DMS79 (cell line): Measurements from ENCODE around the gene MAPK8IP2.

Experiments
- DNase-seq: peaks from one replicate; lab custom pipeline; 2025; lab: John Stamatoyannopoulos, UW

Gene MAPK8IP2

DNA sequence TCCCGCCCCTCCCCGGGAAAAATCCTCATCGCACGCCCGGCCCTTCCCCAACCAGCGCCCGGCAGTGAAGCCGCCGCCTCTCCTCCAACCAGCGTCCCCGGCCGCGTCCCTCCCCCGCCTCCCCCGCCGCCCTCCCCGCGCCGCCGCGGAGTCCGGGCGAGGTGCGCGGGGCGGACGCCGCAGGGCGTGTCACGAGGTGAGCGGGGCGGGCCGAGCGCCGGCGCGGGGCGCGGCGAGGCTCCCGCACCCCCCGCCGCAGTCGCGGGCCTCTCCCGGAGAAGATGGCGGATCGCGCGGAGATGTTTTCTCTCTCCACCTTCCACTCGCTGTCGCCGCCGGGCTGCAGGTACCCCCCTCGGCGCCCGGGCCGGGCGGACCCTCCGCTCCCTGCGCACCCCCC is at the start of gene MAPK8IP2:
TSS of gene MAPK8IP2 (plus strand) at position 256 of the 400 bp plus-strand sequence. CDS start at position 282, 26 bp downstream.
- no peak for DNase-seq

DNA sequence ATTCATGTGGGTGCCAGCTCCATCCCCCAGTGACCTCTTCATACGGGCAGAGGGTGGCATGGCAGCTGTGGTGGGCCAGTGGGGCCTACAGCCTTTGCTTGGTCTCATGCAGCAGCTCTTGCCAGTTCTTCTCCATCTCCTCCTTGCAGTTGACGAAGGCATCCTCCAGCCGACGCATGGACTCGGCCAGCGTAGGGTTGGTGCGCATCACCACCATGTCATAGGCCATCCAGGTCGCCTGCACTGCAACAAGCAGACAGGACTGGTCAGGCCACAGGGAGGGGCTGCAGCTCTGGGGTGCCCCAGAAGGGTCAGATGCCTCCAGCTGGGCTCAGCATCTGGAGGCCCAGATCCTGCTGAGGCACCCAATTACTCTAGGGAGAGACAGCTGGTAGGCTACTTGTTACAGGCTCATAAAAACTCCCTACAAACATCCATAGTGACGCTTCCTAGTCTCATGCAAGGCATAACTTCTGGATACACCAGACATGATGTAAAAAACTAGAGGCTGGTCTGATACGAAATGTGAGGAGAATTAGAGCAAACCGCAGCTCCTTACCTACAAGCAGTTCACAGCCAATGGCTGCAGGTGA is 49.3 kb upstream of the MAPK8IP2 start:
- no peak for DNase-seq

DNA sequence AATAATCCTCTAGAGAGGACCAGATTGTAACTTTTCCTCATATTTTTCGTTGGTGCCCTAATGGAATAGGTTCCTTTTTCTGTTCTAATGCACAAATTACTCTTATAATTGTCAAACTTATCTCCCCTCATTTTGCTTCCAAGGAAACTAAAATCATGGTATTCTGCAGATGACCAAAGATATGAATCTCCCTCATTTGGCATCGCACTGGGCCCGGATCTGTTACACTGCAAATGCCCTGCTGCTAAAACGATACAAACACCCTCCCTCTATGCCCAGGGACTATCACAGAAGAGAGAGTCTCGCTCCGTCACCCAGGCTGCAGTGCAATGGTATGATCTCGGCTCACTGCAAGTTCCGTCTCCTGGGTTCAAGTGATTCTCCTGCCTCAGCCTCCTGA is 47.3 kb upstream of the MAPK8IP2 start:
- no peak for DNase-seq

DNA sequence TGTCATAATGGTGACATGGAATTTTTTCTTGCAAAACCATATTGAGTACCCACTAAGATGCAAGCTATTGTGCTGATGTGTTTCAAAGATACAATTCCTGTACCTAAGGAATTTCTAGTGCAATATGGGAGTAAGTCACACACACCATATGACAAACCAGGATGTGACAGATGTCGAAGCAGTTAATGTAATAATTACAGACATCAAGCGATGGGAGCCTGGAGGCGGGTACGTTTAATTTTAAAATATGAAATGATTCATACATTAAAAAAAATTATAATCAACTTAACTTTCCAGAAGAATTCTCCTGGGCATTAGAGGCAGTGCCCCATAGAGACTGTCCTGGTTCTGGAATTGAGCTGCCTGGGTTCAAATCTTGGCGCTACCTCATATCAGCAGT is 43.9 kb upstream of the MAPK8IP2 start:
- DNase-seq: no peak

DNA sequence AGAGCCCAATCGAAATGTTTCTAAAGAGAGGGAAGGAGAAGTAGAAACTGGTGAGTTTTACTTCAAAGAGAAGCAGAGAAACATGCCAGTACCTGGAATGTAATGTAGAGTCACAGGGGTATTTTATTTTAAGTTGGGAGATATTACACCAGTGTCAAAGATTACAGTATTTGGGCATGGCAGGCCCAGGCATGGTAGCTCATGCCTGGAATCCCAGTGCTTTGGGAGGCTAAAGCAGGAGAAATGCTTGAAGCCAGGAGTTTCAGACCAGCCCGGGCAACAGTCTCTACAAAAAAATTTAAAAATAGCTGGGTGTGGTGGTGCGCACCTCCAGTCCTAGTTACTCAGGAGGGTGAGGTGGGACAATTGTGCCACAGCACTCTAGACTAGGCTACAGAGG is 40.6 kb upstream of the MAPK8IP2 start:
- DNase-seq: no peak

DNA sequence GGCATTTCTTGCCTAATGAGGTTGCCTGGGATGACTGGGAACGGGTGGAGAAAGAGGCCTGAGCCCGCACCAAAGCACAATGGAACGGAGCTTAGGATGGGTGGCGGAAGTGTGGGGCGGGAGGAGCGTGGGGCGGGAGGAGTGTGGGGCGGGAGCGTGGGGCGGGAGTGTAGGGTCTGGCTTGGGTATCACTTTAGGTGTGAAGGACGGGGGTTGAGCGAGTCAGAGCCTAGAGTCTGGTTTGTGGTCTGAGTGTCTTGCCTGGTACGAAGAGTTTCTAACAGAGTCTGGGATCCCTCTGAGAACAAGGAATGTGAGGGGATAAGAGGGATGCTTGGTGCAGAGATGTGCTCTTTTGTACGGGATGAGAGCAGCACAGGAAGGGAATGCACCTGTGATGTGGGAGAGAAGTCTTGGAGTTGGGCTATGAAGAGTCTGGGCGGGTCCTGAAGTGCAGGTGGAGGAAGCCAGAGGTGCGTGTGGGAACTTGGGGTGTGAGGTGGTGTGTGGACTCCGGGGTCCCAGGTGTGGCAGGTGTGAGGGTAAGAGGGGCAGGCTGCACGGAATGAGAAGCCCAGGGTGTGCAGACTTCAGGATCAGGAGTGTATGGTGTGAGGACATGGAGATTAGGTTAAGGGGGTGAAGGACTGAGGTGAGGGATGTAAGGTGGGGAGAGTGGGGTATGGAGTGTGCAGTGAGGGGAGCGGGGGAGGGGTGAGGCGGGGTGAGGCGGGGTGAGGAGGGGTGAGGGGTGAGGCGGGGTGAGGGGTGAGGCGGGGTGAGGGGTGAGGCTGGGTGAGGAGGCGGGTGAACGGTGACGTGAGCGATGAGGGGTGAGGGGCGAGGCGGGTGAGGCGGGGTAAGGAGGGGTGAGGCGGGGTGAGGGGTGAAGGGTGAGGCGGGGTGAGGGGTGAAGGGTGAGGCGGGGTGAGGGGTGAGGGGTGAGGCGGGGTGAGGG is 38.9 kb upstream of the MAPK8IP2 start:
- no peak for DNase-seq

DNA sequence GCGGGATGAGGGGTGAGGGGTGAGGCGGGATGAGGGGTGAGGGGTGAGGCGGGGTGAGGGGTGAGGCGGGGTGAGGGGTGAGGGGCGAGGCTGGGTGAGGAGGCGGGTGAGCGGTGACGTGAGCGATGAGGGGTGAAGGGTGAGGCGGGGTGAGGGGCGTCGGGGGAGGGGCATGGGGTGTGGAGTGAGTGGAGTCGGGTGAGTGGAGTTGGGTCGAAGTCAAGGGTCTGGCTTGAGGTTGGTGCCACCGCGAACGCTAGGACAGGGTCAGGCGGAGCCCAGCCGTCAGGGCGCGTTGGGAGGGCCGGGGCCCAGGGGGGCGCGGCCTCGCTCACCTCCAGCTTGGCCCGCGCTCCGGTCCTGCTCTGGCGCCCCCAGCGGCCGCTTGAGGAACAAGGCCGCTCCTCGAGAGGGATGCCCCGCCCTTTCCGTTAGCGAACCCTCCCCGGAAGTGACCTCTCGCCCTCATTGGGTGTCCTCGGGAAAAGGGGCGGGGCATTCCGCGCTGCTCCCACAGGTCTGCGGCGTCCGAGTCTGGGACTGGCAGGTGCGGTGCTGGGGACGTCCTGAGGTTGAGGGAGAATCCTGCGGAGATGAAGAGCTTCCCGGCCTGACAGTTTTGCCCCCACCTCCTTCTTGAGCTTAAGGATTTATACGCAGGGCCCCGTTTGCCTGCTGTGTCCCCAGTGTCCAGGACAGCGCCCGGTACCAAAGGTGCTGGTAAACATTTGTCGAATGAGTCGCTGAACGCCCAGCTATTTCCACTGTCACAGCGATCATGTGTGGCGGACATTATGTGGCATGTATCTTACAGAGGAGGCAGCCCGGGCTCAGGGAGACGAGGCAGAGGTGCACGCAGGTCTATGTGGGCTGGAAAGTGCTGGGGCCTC is 37.8 kb upstream of the MAPK8IP2 start, which contains the start of gene SYCE3:
TSS of gene SYCE3 (minus strand) at position 397 of the 890 bp plus-strand sequence. CDS start 6,514 bp downstream, outside the sequence.
- peak; percentile 63 for DNase-seq

DNA sequence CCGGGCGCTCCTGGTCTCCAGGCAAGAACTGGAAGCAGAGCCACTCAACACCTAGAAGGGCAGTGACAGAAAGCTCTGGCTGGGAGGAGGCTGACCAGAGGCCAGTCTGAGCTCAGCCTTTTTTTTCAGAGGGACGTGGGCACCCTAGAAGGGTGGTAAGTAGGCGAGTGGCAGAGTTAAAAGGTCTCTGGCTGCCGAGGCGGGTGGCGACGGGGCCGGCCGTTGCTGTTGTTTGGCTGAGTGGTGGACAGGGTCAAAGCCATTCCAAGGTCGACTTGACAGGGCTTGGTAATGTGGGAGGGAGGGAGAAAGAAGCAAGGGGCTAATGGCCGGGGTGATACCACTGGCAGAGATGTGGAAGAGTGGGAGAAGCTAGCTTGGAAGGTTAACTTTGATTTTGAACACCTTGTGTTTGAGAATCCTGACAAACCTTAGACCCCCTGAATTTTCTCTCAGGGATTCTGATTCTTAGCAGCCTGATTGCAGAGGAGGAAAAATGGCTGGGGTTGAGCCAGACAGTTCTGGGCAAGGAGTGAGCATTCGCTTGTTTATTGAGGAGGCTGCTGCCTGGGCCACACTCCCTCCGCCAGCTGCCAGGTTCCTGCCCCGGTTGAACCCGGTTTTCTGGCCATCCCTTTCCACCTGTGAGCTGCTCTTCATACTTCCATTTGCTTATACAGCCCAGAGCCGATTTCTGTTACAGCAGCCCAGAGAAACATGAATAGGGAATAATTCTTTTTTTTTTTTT is 37.0 kb upstream of the MAPK8IP2 start:
- DNase-seq: no peak

DNA sequence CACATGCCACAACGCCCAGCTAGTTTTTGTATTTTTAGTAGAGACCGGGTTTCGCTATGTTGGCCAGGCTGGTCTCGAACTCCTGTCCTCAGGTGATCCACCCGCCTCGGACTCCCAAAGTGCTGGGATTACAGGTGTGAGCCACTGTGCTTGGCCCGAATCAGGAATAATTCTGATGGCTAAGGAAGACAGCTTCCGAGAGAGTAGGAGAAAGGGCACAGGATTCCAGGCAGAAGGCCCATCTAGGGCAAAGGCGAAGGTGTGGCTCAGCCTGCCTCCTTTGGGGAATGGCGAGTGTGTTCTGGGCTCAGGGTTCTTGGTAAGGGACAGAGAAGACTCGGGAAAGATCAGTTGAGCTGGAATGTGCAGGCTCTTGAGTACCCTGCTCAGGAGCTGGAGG is 36.3 kb upstream of the MAPK8IP2 start:
- no peak for DNase-seq

DNA sequence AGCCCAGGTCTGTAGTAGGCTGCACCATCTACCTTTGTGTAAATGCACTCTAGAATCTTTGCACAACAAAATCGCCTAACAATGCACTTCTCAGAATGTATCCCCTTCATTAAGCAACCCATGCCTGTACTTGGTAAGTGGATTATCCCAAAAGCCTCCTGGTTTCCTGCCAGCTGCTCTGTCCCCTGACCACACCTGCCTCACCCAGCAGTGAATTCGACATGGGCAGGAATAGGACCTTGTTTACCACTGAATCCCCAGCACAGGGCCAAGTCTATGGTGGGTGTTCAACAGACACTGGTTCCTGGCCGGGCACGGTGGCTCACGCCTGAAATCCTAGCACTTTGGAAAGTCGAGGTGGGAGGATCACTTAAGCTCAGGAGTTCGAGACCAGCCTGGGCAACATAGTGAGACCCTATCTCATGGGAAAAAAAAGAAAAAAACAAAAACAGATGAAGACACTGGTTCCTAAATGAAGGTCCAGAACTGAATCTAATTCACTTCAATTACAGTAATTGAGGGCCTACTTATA is 32.8 kb upstream of the MAPK8IP2 start:
- DNase-seq: no peak

DNA sequence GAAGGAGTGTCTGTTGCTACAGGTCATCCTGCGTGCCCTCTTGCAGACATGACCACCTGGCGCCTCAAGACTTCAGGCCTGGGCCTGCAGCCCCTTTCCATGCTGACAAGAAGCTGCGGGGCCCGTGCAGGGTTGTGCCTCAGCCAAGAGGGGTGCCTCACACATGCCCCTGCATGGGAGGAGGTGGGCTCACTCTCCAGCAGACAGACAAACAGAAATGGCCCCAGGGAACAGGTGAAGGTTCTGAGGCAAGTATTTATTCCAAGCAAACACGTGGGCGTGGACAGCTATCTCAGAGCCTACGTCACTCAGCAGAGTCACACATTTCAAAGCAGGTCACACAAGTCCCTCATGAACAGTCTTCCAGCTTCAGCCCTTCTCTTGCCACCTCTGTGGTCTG is 32.0 kb upstream of the MAPK8IP2 start:
- no peak for DNase-seq

DNA sequence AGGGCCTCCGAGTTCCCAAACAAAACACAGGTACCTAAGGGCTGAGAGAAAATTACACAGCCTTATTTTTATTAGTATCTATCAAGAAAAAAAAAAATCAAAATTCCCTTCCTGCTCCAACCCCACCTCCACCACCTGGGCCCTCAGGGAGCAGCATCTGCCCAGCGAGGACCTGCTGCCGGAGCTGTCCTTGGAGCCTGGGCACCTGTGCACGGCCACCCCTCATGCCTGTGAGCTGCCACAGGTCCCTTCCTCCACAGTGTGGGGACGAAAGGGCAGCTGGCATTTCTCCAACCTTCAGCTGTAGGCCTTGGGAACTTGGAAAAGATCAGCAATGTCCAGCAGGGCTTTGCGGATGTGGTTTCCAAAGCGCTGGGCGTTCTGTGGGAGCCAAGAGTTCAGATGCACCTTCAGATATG is 31.5 kb upstream of the MAPK8IP2 start:
- DNase-seq: no peak

DNA sequence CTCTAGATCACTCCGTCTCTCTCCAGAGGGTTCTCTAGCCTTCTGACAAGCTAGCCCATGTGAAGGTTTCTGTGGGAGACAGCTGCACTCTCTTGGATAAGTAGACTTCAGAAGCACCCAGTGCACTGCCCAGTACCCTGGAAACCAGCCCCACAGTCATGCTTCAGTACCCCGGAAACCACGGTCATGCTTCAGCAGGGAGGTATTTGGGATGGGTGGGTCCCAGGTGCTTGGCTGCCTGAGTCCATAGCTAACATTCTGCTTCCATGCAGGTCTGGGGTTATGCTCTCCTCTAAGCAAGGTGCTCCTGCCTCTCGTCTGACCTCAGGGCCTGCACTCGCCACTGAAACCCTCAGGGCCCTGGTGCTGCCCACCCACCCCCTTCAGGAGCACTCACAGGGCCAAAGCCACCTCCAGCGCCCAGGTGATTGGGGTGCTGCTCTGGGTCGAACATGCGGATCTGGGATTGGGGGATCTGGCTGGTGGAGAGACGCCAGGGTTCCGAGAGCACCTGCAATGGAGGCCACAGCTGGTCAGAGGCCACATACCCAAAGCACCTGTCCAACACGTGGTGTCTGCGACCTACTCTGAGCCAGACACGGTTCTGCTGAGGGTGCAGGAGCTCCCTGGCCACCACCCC is 30.6 kb upstream of the MAPK8IP2 start:
- DNase-seq: no peak

DNA sequence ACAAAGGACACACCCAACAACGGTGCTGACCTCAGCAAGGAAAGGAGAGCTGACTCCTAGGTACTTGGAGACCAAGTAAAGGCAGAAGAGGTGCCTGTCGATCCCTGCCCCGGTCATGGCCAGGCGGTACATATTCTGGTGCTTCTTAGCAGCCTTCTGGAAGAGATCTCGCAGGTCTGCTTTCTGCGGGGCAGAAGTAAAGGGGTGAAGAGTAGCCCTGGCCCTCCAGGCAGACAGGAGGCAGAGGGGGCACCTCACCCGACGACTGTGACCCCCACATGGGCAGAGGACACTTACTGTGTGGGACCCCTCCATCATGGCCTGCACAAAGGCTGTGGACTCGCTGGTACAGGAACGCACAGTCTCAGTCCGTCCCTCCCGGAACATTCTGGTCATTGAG is 29.7 kb upstream of the MAPK8IP2 start:
- no peak for DNase-seq

DNA sequence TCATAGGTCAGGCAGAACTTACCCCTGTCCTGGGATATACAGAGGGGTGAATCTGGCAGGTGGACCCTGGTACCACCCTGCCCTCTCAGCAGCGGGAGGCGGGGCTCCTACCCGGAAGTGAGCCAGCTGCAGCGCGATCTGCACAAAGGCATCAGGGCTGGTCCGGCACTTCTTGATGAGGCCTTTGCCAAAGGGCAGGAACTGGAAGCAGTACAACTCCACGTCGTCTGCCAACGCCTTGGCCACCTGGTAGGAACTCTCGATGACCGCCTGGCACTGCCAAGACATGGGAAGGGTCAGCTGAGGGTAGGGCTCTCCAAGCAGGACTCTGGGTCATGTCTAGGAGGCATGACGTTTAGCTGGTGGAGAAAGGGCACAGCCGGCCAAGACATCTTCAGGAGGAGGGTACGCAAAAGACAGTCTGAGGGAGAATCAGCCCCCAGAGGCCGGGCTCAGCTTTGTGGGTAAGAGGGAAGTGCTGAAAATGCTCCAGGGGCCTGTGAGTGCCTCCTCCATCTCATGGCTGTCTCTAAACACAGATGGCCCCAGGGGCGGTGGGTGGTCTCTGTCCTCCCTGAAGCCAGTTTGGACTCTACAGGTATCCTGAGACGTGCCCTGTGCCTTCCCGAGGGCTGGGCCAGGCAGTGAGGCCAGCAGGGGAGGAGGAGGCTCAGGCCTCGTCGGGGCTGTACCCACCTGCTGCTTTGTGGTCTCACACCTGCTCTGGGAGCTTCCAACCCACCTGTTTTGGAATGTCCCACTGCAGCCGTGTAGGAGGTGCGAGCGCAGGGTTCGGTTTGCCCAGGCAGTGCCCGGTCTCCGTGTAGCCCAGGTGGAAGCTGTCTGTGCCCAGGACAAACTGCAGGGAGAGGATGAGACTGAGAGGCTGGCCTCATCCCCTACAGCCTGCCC is 29.1 kb upstream of the MAPK8IP2 start:
- DNase-seq: no peak

DNA sequence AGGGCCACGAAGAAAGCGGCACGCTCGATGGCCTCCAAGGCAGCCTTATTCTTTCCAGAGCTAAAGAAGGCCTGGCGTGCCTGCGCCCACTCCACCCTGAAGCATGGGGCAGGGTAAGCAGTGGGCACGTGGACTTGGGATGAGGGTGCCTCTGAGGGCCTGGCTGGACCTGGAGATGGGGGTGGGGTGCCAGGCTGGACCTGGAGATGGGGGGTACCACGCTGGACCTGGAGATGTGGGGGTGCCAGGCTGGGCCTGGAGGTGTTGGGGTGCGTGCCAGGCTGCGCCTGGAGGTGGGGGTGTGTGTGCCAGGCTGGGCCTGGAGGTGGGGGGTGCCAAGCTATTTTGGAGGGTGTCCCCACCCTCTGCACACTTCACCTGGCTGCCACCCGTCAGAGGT is 27.6 kb upstream of the MAPK8IP2 start:
- no peak for DNase-seq

DNA sequence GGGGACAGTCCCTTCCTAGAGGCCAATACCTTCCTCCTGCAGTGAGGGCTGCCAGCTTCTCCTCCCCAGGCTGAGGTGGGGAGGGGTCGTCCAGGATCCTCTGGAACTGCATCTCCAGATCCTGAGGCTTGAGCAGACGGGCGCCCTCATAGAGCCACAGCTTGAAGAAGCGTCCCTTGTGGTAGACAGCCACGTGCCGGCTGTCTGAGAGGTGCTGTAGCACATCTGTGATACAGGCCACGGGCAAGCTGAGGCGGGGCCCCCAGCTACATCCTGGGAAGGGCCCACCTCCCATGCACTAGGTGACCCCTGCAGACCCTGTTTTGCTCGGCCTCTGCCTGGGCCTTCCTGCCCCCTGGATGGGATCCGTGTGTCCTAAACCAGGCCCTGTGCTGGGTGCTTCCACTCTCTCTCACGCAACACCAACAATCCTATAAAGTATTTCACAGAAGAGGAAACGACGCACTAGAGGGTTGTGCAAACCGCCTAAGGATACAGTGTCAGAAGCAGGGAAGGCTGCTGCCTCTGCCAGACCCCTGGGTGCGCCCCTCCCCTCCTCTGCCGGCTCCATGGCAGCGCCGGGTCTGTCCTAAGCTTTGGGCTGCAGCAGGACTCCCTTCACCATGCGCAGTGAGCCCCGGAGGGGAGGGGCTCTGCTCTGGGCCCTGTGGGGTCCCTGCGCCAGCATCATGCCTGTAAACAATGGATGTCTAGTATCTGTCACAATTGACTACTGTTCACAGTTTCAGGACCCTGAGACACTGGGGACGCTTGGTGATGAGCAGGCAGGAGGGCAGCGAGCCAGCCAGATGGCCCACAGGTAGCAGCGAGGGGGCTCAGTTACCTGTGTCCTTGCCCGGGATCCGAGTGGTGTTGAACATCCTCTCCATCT is 26.9 kb upstream of the MAPK8IP2 start:
- DNase-seq: no peak

DNA sequence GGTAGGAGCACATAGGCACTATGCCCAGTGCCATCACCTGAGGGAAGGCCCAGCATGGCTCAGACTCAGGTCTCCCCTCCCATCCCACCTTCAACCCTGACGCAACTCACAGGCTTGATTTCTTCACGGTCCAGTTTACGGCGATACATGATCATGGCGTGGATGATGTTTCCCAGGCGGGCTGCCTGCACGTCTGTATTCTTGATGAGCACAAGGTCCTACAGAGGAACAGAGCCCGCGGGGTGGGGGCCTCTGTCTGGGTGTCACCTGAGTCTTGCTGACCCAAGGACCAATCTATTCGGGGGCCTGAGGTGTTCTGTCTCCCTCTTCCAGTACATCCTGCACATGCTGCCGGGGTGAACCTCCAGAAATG is 26.2 kb upstream of the MAPK8IP2 start:
- no peak for DNase-seq
